Peyer's patch (tissue), 4 donors: Measurements from ENCODE around the gene RBP3. TPM values are rescaled to one million over a fixed set of nuclear protein-coding genes. Genes with fewer than 3 reads are reported as not detected.

Experiments
- DNase-seq, 3 donors: peaks; one replicate each; pipeline ENCODE4 v3.0.0-alpha.2; 2017 to 2019
- H3K27ac ChIP-seq, 4 donors: fragments of 200-600 bp; sonication (generic); one replicate each; pipeline ENCODE4 v1.5.1; 2016 to 2019
- H3K27me3 ChIP-seq, 2 donors: fragments of 200-600 bp; sonication (generic); one replicate each; pipeline ENCODE4 v1.5.1; 2019
- H3K36me3 ChIP-seq, 3 donors: fragments of 200-600 bp; sonication (generic); one replicate each; pipeline ENCODE4 v1.5.1; 2016 to 2019
- H3K4me1 ChIP-seq, 4 donors: fragments of 200-600 bp; sonication (generic); one replicate each; pipeline ENCODE4 v1.5.1; 2016 to 2019
- H3K4me3 ChIP-seq, 4 donors: fragments of 200-600 bp; sonication (generic); 1 replicate in 3 of 4; 2 replicates in 1 of 4; pipeline ENCODE4 v1.5.1; 2016 to 2019; ENCODE audit warnings: mild to moderate bottlenecking in 1 of 4
- H3K9me3 ChIP-seq, 4 donors: fragments of 200-600 bp; sonication (generic); one replicate each; pipeline ENCODE4 v1.5.1; 2016 to 2019; ENCODE audit warnings: mild to moderate bottlenecking in 1 of 4
- CTCF ChIP-seq, 6 experiments: fragments of 450-650 bp in 4 of 6; fragments of 200-600 bp in 2 of 6; sonication (generic) in 1 of 6; IDR thresholded peaks; one replicate each; pipeline ENCODE4 v1.5.1; 2017 to 2019; ENCODE audit warnings: antibody characterized with exemption in 6 of 6, mild to moderate bottlenecking in 3 of 6, moderate library complexity in 1 of 6
- POLR2A ChIP-seq, 2 donors: fragments of 450-650 bp; IDR thresholded peaks; one replicate each; pipeline ENCODE4 v1.5.1; 2017; ENCODE audit warnings: antibody characterized with exemption in 2 of 2, mild to moderate bottlenecking in 2 of 2, moderate library complexity in 2 of 2
- total RNA-seq, 4 donors: library from RNA; depleted of rRNA; stranded (reverse); fragments of >200 nt; gene quantifications; one replicate each; pipeline ENCODE4 v1.1.0, GENCODE V29; 2016

The RBP3 gene
- total RNA-seq, 4 donors from 2014 or later = not detected

DNA sequence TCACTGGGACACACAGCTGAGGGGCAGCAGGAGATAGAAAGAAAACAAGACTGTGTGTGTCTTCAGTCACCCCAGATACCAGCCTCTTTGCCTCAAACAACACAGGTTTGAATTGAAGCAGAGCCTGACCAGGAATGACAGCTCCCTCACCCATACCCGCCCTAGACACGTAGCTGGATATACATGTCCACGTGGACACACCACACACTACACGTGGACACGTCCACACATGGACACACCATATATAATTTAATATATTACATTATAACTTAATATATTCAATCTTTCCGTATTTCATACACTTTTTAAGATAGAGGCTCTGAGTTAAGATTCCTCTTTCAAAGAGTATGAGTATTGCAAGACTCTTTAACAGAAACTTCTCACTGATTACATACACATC is 14.6 kb upstream of the RBP3 start:
- DNase-seq = no peak
- Histone ChIP-seq H3K9me3 (no peaks in the 10 kb centered on the region), H3K27ac (no peak overlapping the region), H3K4me1 (peaks cover 0 to 20% (median 0%) of the 10 kb centered on the region in 4 donors), H3K36me3 (no peaks in the 10 kb centered on the region), H3K27me3 (no peaks in the 10 kb centered on the region), H3K4me3 (no peak overlapping the region)
- TF ChIP-seq POLR2A (IDR thresholded peaks at IDR 0.05) = no peak

DNA sequence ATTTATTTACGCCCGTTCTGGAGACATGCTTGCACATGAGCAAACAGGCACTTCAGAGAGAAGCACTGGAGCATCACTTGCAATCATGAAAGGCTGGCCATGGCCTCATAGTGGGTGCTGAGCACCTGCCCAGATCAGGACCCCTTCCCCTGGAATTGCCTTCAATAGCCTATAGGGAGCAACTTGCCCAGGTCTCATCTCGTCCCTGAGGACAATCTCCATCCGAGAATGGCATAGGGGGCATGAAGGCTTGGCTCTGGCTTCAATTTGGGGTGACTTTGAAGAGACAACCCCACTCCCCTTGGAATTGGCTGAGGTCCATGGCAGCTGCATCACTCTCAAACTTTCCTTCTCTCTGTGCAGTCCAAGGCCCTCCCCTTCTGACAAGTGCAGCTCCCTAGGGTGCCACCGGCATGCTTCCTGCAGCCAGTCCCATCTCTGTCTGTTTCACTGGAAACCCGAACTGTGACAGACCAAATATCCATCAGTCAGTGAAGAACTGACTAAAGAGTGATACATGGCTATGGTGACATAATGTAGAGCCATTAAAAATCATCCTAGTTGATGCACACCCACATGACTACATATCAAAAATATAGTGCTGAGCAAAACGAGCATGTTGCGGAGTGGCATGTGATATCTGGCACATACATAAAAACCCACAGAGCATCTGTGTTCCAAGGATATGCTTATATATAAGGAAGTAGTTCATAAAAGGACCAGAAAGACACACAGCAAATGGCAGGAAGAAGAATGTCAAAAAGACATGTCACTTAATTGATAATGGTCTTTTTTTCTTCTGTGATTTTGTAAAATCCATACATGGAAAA is 13.5 kb upstream of the RBP3 start:
- H3K4me1 ChIP-seq = peaks cover 0 to 18% (median 0%) of the 10 kb centered on the region in 4 donors
- H3K27me3 ChIP-seq = no peaks in the 10 kb centered on the region
- no peak overlapping the region for H3K4me3 ChIP-seq
- no peaks in the 10 kb centered on the region for H3K9me3 ChIP-seq
- no peak for DNase-seq
- H3K27ac ChIP-seq = no peak overlapping the region
- H3K36me3 ChIP-seq = no peaks in the 10 kb centered on the region
- TF ChIP-seq POLR2A (IDR thresholded peaks at IDR 0.05) = no peak
- TF ChIP-seq CTCF (IDR thresholded peaks at IDR 0.05) = no peak

DNA sequence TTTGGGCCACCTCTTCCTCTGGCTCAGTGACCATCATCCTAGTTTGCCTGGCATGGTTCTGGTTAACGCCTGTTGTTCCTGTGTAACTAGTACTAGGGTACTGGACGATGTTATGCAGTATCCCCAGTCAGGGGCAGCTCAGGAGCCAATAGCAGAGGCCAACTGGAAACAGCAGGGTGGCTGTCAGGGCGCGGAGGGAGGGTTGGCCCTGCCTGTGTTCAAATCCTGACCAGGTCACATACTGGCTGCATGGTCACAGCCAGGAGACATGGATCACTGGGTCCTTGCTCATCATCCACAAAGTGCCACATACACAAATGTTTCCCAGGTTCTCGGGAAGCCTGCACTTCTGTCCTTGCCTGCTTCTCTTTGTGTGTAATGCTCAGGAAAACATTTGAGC is 12.3 kb upstream of the RBP3 start:
- no peaks in the 10 kb centered on the region for H3K27me3 ChIP-seq
- H3K36me3 ChIP-seq = no peaks in the 10 kb centered on the region
- H3K4me1 ChIP-seq = peaks cover 0 to 13% (median 0%) of the 10 kb centered on the region in 4 donors
- no peaks in the 10 kb centered on the region for H3K9me3 ChIP-seq
- TF ChIP-seq POLR2A (IDR thresholded peaks at IDR 0.05) (no peak), CTCF (IDR thresholded peaks at IDR 0.05) (no peak)
- no peak overlapping the region for H3K27ac ChIP-seq
- DNase-seq = no peak
- no peak overlapping the region for H3K4me3 ChIP-seq

DNA sequence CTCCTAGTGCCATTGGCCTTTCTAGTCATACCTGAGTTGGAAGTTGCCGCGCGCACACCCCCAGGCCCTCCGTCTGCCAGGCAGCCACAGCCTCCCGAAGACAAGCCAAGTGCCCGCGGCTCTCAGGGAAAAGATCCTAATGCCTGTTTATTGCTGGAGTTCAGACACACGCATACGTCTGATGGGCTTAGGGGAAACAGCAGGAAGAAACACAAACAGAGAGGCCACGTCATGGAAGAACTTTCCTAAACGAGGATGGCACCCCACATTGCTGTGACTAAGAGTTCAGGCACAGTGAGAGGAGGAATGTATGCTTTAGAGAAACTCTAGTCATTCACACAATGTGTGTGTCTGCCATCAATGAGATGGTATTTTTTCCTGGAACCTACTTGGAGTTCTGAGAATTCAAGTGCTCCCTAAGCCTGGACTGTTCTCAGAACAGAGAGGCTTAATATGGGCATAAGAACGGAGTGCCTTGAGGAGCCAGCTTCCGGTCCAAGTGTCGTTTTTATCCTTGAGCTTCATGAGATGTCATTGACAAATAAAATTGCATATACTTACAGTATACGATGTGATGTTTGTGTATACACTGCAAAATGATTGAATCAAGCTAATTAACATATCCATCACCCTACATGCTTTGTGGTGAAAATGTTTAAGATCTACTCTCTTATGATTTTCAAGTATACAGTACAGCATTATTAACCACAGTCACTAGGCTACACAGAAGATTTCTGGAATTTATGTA is 11.6 kb upstream of the RBP3 start:
- TF ChIP-seq CTCF (IDR thresholded peaks at IDR 0.05) (no peak), POLR2A (IDR thresholded peaks at IDR 0.05) (no peak)

GRCh38 chr10:47337310-47337709 is 10.9 kb upstream of the RBP3 start:
- Histone ChIP-seq H3K36me3 (no peaks in the 10 kb centered on the region), H3K9me3 (no peaks in the 10 kb centered on the region), H3K4me3 (no peak overlapping the region), H3K27ac (no peak overlapping the region), H3K27me3 (no peaks in the 10 kb centered on the region), H3K4me1 (peaks cover 0 to 4% (median 0%) of the 10 kb centered on the region in 4 donors)
- no peak for DNase-seq
- TF ChIP-seq POLR2A (IDR thresholded peaks at IDR 0.05) (no peak), CTCF (IDR thresholded peaks at IDR 0.05) (no peak)

More for the DNA sequence above, 11.6 kb upstream of the RBP3 start:
- Histone ChIP-seq H3K9me3 (no peaks in the 10 kb centered on the region), H3K36me3 (no peaks in the 10 kb centered on the region), H3K4me3 (no peak overlapping the region), H3K27ac (no peak overlapping the region), H3K4me1 (peaks cover 0 to 7% (median 0%) of the 10 kb centered on the region in 4 donors), H3K27me3 (no peaks in the 10 kb centered on the region)
- DNase-seq = no peak

DNA sequence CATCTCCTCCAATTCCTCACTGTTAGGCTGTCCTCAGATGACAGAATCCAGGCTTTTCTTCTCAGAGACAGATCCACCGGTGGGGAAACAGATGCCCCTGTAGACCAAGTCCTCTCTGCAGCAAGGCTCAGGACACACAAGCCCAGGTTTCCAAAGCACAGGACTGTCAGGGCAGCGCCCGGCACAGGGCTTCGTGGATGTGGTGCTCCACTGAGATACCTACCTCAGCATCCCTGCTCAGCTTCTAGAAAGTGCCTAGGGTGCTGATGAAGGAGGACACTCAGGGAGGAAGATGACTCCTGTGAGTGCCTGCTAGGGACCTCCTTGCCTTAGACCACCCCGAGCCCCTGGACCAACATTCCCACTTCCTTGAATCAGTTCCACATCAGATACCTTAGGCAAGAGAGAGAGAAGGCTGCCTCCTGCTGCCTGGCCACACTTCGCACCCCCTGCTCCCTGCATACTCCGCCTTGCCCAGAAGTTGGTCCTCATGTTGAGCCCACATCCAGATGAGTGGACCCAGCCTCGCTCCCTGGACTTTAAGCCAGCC is 8.9 kb upstream of the RBP3 start:
- Histone ChIP-seq H3K36me3 (no peaks in the 10 kb centered on the region), H3K27me3 (no peaks in the 10 kb centered on the region), H3K4me1 (peaks cover 0 to 4% (median 0%) of the 10 kb centered on the region in 4 donors), H3K4me3 (no peak overlapping the region), H3K27ac (no peak overlapping the region), H3K9me3 (no peaks in the 10 kb centered on the region)
- TF ChIP-seq CTCF (IDR thresholded peaks at IDR 0.05) (no peak), POLR2A (IDR thresholded peaks at IDR 0.05) (no peak)
- DNase-seq = peak in 1 of 3 donors; percentile 28
